Sigmoid colon (tissue), 4 donors: Measurements from ENCODE around the gene CD9.
A peak's percentile ranks its signal among the peaks of the same experiment; 100 is the strongest.

Experiments used
- CTCF ChIP-seq, 4 experiments: fragments of 450-650 bp in 3 of 4; fragments of 200-600 bp in 1 of 4; IDR thresholded peaks; one replicate each; pipeline ENCODE4 v1.5.1; 2016 to 2019; ENCODE audit warnings: antibody characterized with exemption in 4 of 4, mild to moderate bottlenecking in 3 of 4, moderate library complexity in 2 of 4
- POLR2A ChIP-seq, 2 donors: fragments of 450-650 bp; IDR thresholded peaks; one replicate each; pipeline ENCODE4 v1.6.1; 2016; ENCODE audit warnings: antibody characterized with exemption in 2 of 2, mild to moderate bottlenecking in 2 of 2, moderate library complexity in 2 of 2
- POLR2AphosphoS5 ChIP-seq, 4 donors: sonication (generic); formaldehyde crosslinking; IDR thresholded peaks; one replicate each; pipeline ENCODE4 v1.6.1; 2017; ENCODE audit warnings: antibody characterized with exemption in 4 of 4

GRCh38 chr12:6226002-6226678 lies 25.9 kb downstream of the CD9 start:
- TF ChIP-seq CTCF (IDR thresholded peaks at IDR 0.05) (no peak), POLR2A (IDR thresholded peaks at IDR 0.05) (peak in 1 of 2 donors; percentile 9), POLR2AphosphoS5 (IDR thresholded peaks at IDR 0.05) (peak; percentile 79 to 90 (median 85))
